SK-N-SH (cell line): ENCODE data around the gene TNFRSF21. TPM values are rescaled to one million over a fixed set of nuclear protein-coding genes. Genes with fewer than 3 reads are reported as not detected.

ENCODE experiments used
- CTCF ChIA-PET: fragments of 300-600, 350-600 bp; formaldehyde crosslinking; extraction: SDS; loops from one replicate; lab custom pipeline; 2021; lab: Yijun Ruan, JAX
- POLR2A ChIA-PET: fragments of 350-600 bp; sonication (Branson Sonifier 250); formaldehyde crosslinking; extraction: SDS; loops from one replicate; lab custom pipeline; 2020; ENCODE audit warnings: antibody characterized with exemption, inconsistent platforms; lab: Yijun Ruan, JAX
- DNase-seq: peaks from one replicate; pipeline ENCODE4 v3.0.0; 2012
- H2AFZ ChIP-seq: fragments of 200-600 bp; sonication (generic); 2 replicates; pipeline ENCODE4 v1.8.1; 2016; ENCODE audit warnings: antibody characterized with exemption, mild to moderate bottlenecking, low read depth
- H3F3A ChIP-seq: fragments of 200-600 bp; sonication (generic); replicated peaks from 2 replicates; pipeline ENCODE3; 2016; ENCODE audit warnings: antibody characterized with exemption, mild to moderate bottlenecking; ENCODE audit not compliant: insufficient read depth
- H3K27ac ChIP-seq, 2 experiments: fragments of 200-500 bp in 1 of 2; fragments of 200-600 bp in 1 of 2; sonication (Bioruptor generic) in 1 of 2; sonication (generic), shearing (Covaris generic) in 1 of 2; 2 replicates each; pipeline versions ENCODE4 v1.5.1 to v1.6.1; 2014 to 2016; ENCODE audit warnings: low read depth in 2 of 2, inconsistent platforms in 1 of 2, low read length in 1 of 2, mild to moderate bottlenecking in 1 of 2, mixed read lengths in 1 of 2
- H3K27me3 ChIP-seq: fragments of 200-600 bp; sonication (generic), shearing (Covaris generic); 2 replicates; pipeline ENCODE4 v1.6.1; 2016; ENCODE audit warnings: mixed run types; ENCODE audit not compliant: insufficient read depth
- H3K36me3 ChIP-seq, 2 experiments: fragments of 200-500 bp in 1 of 2; fragments of 200-600 bp in 1 of 2; sonication (Bioruptor generic) in 1 of 2; sonication (generic) in 1 of 2; replicated peaks in 1 of 2; 2 replicates each; pipeline versions ENCODE3 to v1.5.1; 2014 to 2016; ENCODE audit warnings: low read length in 1 of 2, mild to moderate bottlenecking in 1 of 2; ENCODE audit not compliant: insufficient read depth in 2 of 2, control insufficient read depth in 1 of 2
- H3K4me1 ChIP-seq, 2 experiments: fragments of 200-500 bp in 1 of 2; fragments of 200-600 bp in 1 of 2; sonication (Bioruptor generic) in 1 of 2; sonication (generic), shearing (Covaris generic) in 1 of 2; 2 replicates each; pipeline versions ENCODE4 v1.5.1 to v1.6.1; 2014 to 2016; ENCODE audit warnings: low read depth in 1 of 2, low read length in 1 of 2, mixed run types in 1 of 2; ENCODE audit not compliant: insufficient read depth in 2 of 2, control insufficient read depth in 1 of 2
- H3K4me2 ChIP-seq: fragments of 200-600 bp; sonication (generic), shearing (Covaris generic); 2 replicates; pipeline ENCODE4 v1.6.1; 2017; ENCODE audit warnings: mixed run types
- H3K4me3 ChIP-seq, 2 experiments: fragments of 200-500 bp in 1 of 2; fragments of 200-600 bp in 1 of 2; sonication (Bioruptor generic) in 1 of 2; sonication (generic), shearing (Covaris generic) in 1 of 2; 2 replicates each; pipeline versions ENCODE4 v1.5.1 to v1.8.1; 2014 to 2016; ENCODE audit warnings: low read depth in 2 of 2, inconsistent platforms in 1 of 2, low read length in 1 of 2, mild to moderate bottlenecking in 1 of 2, mixed read lengths in 1 of 2, moderate library complexity in 1 of 2
- H3K79me2 ChIP-seq: fragments of 200-600 bp; sonication (generic); 2 replicates; pipeline ENCODE4 v1.8.1; 2017; ENCODE audit warnings: mild to moderate bottlenecking; ENCODE audit not compliant: insufficient read depth
- H3K9ac ChIP-seq: fragments of 200-600 bp; sonication (generic); 2 replicates; pipeline ENCODE4 v1.6.1; 2017; ENCODE audit warnings: mixed run types
- H3K9me2 ChIP-seq: fragments of 200-600 bp; sonication (generic); 2 replicates; pipeline ENCODE4 v1.6.1; 2017; ENCODE audit warnings: mixed run types
- H3K9me3 ChIP-seq: fragments of 200-600 bp; sonication (generic); 2 replicates; pipeline ENCODE4 v1.6.1; 2017; ENCODE audit warnings: mixed run types, mild to moderate bottlenecking, moderate library complexity
- H4K20me1 ChIP-seq: fragments of 200-600 bp; sonication (generic); 2 replicates; pipeline ENCODE4 v1.6.1; 2017; ENCODE audit warnings: mild to moderate bottlenecking, mixed run types; ENCODE audit not compliant: insufficient read depth
- ELF1 ChIP-seq: IDR thresholded peaks from 2 replicates; pipeline ENCODE4 v1.4.0; 2012
- FOSL2 ChIP-seq: IDR thresholded peaks from 2 replicates; pipeline ENCODE4 v1.4.0; 2012; ENCODE audit warnings: low read depth, mild to moderate bottlenecking, moderate library complexity, borderline replicate concordance
- FOXJ3 ChIP-seq: sonication (generic); formaldehyde crosslinking; IDR thresholded peaks from 2 replicates; pipeline ENCODE4 v1.5.1; 2020; ENCODE audit warnings: mild to moderate bottlenecking, missing genetic modification reagents
- GABPA ChIP-seq: IDR thresholded peaks from 2 replicates; pipeline ENCODE4 v1.4.0; 2012; ENCODE audit warnings: low read depth, mild to moderate bottlenecking
- JUND ChIP-seq: IDR thresholded peaks from 2 replicates; pipeline ENCODE4 v1.4.0; 2012
- MXI1 ChIP-seq: IDR thresholded peaks from 2 replicates; pipeline ENCODE4 v1.6.1; 2012; ENCODE audit warnings: mild to moderate bottlenecking, low read depth, low read length, improper control_type of control experiment
- NRF1 ChIP-seq: IDR thresholded peaks from 2 replicates; pipeline ENCODE4 v1.6.1; 2012; ENCODE audit warnings: low read depth, mild to moderate bottlenecking, low read length
- POLR2AphosphoS5 ChIP-seq: IDR thresholded peaks from 2 replicates; pipeline ENCODE4 v1.6.1; 2012; ENCODE audit warnings: low read depth, low read length
- RFX5 ChIP-seq: IDR thresholded peaks from 2 replicates; pipeline ENCODE4 v1.6.1; 2012; ENCODE audit warnings: mild to moderate bottlenecking, improper control_type of control experiment, low read length
- RXRA ChIP-seq: IDR thresholded peaks from 2 replicates; pipeline ENCODE4 v1.4.0; 2012; ENCODE audit warnings: low read depth, mild to moderate bottlenecking, borderline replicate concordance
- TCF12 ChIP-seq: IDR thresholded peaks from 2 replicates; pipeline ENCODE4 v1.4.0; 2012
- YY1 ChIP-seq: IDR thresholded peaks from 2 replicates; pipeline ENCODE4 v1.4.0; 2012; ENCODE audit warnings: low read depth, mild to moderate bottlenecking
- ZBTB33 ChIP-seq: IDR thresholded peaks from 2 replicates; pipeline ENCODE4 v1.4.0; 2012; ENCODE audit warnings: low read depth, borderline replicate concordance
- WGBS: methylation state at CpG from one replicate; pipeline ENCODE4 v1.1.6; 2017; ENCODE audit warnings: low lambda C conversion rate; 5-methylcytosine and 5-hydroxymethylcytosine counted together
- polyA plus RNA-seq, 3 experiments: library from polyadenylated mRNA; depleted of rRNA; stranded (reverse); fragments of >200 nt; gene quantifications; 2 replicates each; pipeline ENCODE4 v1.2.3, GENCODE V29; 2012
- TF ChIP-seq, protein P1 (sequence below): fragments of 150-350 bp; IDR thresholded peaks from 2 replicates; pipeline ENCODE4 v1.6.1; 2016; ENCODE audit warnings: mild to moderate bottlenecking, low read depth, low read length
- TF ChIP-seq, protein P2 (sequence below): IDR thresholded peaks from 2 replicates; pipeline ENCODE4 v1.6.1; 2012; ENCODE audit warnings: mild to moderate bottlenecking, low read depth, low read length, moderate library complexity
- TF ChIP-seq, protein P3 (sequence below): IDR thresholded peaks from 2 replicates; pipeline ENCODE4 v1.4.0; 2012; ENCODE audit warnings: low read depth, borderline replicate concordance

TNFRSF21 gene
- polyA plus RNA-seq, 1 of the 3 experiments (the other 2 are of a cell fraction): 9.2 TPM

DNA sequence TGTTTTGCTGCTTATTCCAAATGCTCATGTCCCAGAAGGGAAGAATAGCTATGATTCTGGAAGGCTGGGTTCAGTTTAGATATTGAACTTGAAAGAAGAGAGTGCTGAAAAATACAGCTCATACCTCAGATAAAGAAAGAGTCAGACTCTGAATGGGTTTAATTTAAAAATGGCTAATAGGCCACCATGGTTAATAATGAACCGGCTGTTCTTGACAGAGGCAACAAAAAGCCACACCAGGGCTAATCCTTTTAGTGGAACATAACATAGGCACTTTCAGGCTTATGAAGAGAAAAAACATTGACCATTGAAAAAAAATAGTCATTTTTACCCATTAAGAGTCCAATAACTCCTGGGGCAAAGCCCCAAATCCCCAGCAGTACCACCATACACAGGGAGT, 59.4 kb downstream of the TNFRSF21 start:
- H3K4me3 ChIP-seq: no peak overlapping the region
- TF ChIP-seq POLR2AphosphoS5: no peak
- TF ChIP-seq, protein P1, sequence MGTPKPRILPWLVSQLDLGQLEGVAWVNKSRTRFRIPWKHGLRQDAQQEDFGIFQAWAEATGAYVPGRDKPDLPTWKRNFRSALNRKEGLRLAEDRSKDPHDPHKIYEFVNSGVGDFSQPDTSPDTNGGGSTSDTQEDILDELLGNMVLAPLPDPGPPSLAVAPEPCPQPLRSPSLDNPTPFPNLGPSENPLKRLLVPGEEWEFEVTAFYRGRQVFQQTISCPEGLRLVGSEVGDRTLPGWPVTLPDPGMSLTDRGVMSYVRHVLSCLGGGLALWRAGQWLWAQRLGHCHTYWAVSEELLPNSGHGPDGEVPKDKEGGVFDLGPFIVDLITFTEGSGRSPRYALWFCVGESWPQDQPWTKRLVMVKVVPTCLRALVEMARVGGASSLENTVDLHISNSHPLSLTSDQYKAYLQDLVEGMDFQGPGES: no peak
- TF ChIP-seq, protein P2, sequence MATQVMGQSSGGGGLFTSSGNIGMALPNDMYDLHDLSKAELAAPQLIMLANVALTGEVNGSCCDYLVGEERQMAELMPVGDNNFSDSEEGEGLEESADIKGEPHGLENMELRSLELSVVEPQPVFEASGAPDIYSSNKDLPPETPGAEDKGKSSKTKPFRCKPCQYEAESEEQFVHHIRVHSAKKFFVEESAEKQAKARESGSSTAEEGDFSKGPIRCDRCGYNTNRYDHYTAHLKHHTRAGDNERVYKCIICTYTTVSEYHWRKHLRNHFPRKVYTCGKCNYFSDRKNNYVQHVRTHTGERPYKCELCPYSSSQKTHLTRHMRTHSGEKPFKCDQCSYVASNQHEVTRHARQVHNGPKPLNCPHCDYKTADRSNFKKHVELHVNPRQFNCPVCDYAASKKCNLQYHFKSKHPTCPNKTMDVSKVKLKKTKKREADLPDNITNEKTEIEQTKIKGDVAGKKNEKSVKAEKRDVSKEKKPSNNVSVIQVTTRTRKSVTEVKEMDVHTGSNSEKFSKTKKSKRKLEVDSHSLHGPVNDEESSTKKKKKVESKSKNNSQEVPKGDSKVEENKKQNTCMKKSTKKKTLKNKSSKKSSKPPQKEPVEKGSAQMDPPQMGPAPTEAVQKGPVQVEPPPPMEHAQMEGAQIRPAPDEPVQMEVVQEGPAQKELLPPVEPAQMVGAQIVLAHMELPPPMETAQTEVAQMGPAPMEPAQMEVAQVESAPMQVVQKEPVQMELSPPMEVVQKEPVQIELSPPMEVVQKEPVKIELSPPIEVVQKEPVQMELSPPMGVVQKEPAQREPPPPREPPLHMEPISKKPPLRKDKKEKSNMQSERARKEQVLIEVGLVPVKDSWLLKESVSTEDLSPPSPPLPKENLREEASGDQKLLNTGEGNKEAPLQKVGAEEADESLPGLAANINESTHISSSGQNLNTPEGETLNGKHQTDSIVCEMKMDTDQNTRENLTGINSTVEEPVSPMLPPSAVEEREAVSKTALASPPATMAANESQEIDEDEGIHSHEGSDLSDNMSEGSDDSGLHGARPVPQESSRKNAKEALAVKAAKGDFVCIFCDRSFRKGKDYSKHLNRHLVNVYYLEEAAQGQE: no peak
- no peak for TF ChIP-seq FOXJ3 (CRISPR knock-in tag)
- TF ChIP-seq RFX5: no peak
- no peak for TF ChIP-seq ZBTB33
- TF ChIP-seq GABPA: no peak
- no peak for TF ChIP-seq YY1
- TF ChIP-seq JUND: no peak
- no peak for TF ChIP-seq ELF1
- TF ChIP-seq TCF12: no peak
- TF ChIP-seq, protein P3, sequence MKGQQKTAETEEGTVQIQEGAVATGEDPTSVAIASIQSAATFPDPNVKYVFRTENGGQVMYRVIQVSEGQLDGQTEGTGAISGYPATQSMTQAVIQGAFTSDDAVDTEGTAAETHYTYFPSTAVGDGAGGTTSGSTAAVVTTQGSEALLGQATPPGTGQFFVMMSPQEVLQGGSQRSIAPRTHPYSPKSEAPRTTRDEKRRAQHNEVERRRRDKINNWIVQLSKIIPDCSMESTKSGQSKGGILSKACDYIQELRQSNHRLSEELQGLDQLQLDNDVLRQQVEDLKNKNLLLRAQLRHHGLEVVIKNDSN: no peak
- no peak for TF ChIP-seq MXI1
- TF ChIP-seq NRF1: no peak
- no peak for TF ChIP-seq RXRA
- no peak for TF ChIP-seq FOSL2
- H3K4me2 ChIP-seq: no peak overlapping the region
- ChIA-PET POLR2A (no interaction called here), CTCF (interaction anchor here (0.7 to 4.0 kb wide), 4 partner anchors 15 to 402 kb away, joined by 3 to 14 read pairs (median 4); partner anchors contain the start of gene TNFRSF21)
- no peaks in the 10 kb centered on the region for H4K20me1 ChIP-seq
- no peaks in the 10 kb centered on the region for H3K9me3 ChIP-seq
- H3K9me2 ChIP-seq: no peaks in the 10 kb centered on the region
- H3K36me3 ChIP-seq: no peaks in the 10 kb centered on the region
- H3K27ac ChIP-seq: no peak overlapping the region
- DNase-seq: no peak
- no peaks in the 10 kb centered on the region for H3K27me3 ChIP-seq
- peaks cover 0 to 27% of the 10 kb centered on the region in 2 experiments; a peak in 2 of 4 replicates for H3K4me1 ChIP-seq
- H3K9ac ChIP-seq: no peak overlapping the region
- no peaks in the 10 kb centered on the region for H3K79me2 ChIP-seq
- 88% methylated on average over 1 of the region's 1 CpG for WGBS
- no peak overlapping the region for H2AFZ ChIP-seq
- H3F3A ChIP-seq: no peaks in the 10 kb centered on the region
